Stimulated activated CD8-positive, alpha-beta memory T cell treated with anti-CD3 and anti-CD28 coated beads, Interleukin-7, amount 100 ng/mL, for 1 hour (primary cell): ENCODE measurements around the gene FRAT1.

ENCODE experiments used
- DNase-seq, 2 donors: peaks; one replicate each; pipeline ENCODE4 v3.0.0-alpha.2; 2020; ENCODE audit warnings: low read depth in 2 of 2

FRAT1 gene

GRCh38 chr10:97365761-97366351, 46.8 kb downstream of the FRAT1 start:
- no peak for DNase-seq

DNA sequence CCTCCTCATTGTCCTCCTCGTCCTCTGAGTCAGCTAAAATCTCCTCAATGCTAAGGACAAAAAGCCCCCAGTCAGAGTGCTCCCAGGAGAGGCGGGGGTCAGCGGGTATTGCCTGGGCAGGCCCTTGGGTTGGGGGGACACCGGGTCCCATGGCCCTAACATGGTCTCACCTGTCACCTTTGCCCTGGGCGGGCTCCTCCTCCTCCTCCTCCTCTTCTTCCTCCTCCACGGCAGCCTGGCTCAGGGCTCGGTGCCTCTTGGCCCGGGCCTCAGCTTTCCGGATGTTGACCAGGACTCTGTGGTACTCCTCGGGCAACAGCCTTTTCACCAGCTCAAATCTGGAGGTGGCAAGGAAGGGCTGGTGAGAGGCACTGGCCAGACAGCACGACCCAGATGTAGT, 47.5 kb downstream of the FRAT1 start:
- no peak for DNase-seq

DNA sequence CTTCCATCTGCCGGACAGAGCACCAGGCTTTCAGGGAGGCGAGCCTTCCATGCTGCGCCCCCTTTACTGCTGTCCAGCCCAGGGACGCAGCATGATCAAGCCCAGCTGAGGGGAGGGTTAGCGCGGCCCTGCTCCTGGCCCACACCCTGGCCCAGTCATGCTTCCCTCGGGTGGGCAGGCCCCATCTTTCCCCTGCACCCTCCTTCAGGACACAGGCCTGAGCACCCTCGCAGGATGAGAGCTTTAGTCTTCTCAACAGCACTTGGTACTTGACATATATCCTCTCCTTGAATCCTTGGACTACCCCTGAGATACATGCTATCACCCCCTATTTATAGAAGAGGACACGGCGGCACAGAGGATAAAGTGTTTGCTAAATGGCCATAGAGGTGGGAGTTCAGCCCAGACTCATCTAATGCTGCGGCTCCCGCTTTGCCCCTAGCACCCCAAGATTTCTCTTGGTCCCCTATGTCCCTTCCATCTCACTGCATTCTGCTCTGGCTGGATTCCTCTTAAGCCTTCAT, 48.1 kb downstream of the FRAT1 start:
- DNase-seq, result no peak
